ENCODE results near the gene SSBP4. TPM values are rescaled to one million over a fixed set of nuclear protein-coding genes. Genes with fewer than 3 reads are reported as not detected.

The SSBP4 gene
- total RNA-seq, 4 donors from 2014 or later: 40.5 to 75.6 (median 56.1) TPM

GRCh38 chr19:18480006-18480691 is 61.0 kb downstream of the SSBP4 start:
- H3K9me3 ChIP-seq: no peaks in the 10 kb centered on the region
- peak overlapping the region; percentile 25 to 75 (median 75) for H3K27ac ChIP-seq
- no peak overlapping the region for H3K4me3 ChIP-seq (replicated peaks in 1 of 3)
- no peaks in the 10 kb centered on the region for H3K36me3 ChIP-seq
- H3K27me3 ChIP-seq: no peaks in the 10 kb centered on the region
- intact Hi-C loops (cut with DNase I): no loop called here
- H3K4me1 ChIP-seq: peaks cover 33 to 63% of the 10 kb centered on the region in 2 donors
- TF ChIP-seq CTCF (IDR thresholded peaks at IDR 0.05) (no peak), POLR2A (IDR thresholded peaks at IDR 0.05) (no peak)
- WGBS, 2 donors: 43 to 56% methylated on average over 13 of the region's 13 CpGs
- peak; percentile 38 to 46 for DNase-seq

GRCh38 chr19:18481505-18482222 is 62.5 kb downstream of the SSBP4 start:
- no peak for TF ChIP-seq CTCF (IDR thresholded peaks at IDR 0.05)
- no peak for TF ChIP-seq POLR2A (IDR thresholded peaks at IDR 0.05)

GRCh38 chr19:18483119-18483890 is 64.1 kb downstream of the SSBP4 start:
- no peak overlapping the region for H3K4me3 ChIP-seq (replicated peaks in 1 of 3)
- intact Hi-C loops (cut with DNase I): no loop called here
- WGBS, 2 donors: 51 to 55% methylated on average over 10 to 12 of the region's 12 CpGs
- H3K27me3 ChIP-seq: no peaks in the 10 kb centered on the region
- H3K36me3 ChIP-seq: no peaks in the 10 kb centered on the region
- TF ChIP-seq CTCF (IDR thresholded peaks at IDR 0.05) (no peak), POLR2A (IDR thresholded peaks at IDR 0.05) (no peak)
- DNase-seq: peak in 1 of 2 donors; percentile 23
- H3K27ac ChIP-seq: no peak overlapping the region
- no peaks in the 10 kb centered on the region for H3K9me3 ChIP-seq
- H3K4me1 ChIP-seq: peaks cover 46 to 89% of the 10 kb centered on the region in 2 donors

More at GRCh38 chr19:18481505-18482222, 62.5 kb downstream of the SSBP4 start:
- H3K9me3 ChIP-seq: no peaks in the 10 kb centered on the region
- no peaks in the 10 kb centered on the region for H3K36me3 ChIP-seq
- H3K4me3 ChIP-seq (replicated peaks in 1 of 3): no peak overlapping the region
- WGBS, 2 donors: 94 to 96% methylated on average over 12 of the region's 12 CpGs
- H3K27me3 ChIP-seq: no peaks in the 10 kb centered on the region
- intact Hi-C loops (cut with DNase I): no loop called here
- no peak overlapping the region for H3K27ac ChIP-seq
- peaks cover 39 to 78% of the 10 kb centered on the region in 2 donors for H3K4me1 ChIP-seq
- DNase-seq: no peak

Small RNAs within 50 kb of the gene (microRNA-seq; reads per million reads assigned to microRNA genes)
- gene MIR3189: not detected

Small RNAs within 50 kb of the gene (small RNA-seq; reads per million reads assigned to genes)
- not detected for gene MIR3189

Other genes with a start within 250 kb of the SSBP4 start
- gene IFI30, start 245.6 kb upstream of the SSBP4 start, total RNA-seq: 10 to 100 TPM; 36.3 to 58.4 (median 40.1) TPM
- 10 to 100 TPM in 3 of 4 donors, 1 to 10 TPM in 1; 4.7 to 57.7 (median 29.3) TPM for gene MPV17L2, start 226.2 kb upstream of the SSBP4 start, total RNA-seq
- 1 to 10 TPM in 2 of 4 donors, under 1 TPM in 1, not detected in 1; 0.40 to 2.5 (median 2.0) TPM for gene RAB3A, start 215.4 kb upstream of the SSBP4 start, total RNA-seq
- 1 to 10 TPM in 1 of 4 donors, under 1 TPM in 2, not detected in 1; 0.27 to 1.4 (median 0.92) TPM for gene PDE4C, start 193.0 kb upstream of the SSBP4 start, total RNA-seq
- gene IQCN, start 144.9 kb upstream of the SSBP4 start, total RNA-seq: 10 to 100 TPM in 1 of 4 donors, 1 to 10 TPM in 3; 5.7 to 17.0 (median 8.9) TPM
- gene JUND, start 137.8 kb upstream of the SSBP4 start, total RNA-seq: 100 to 1,000 TPM; 193 to 394 (median 316) TPM
- 100 to 1,000 TPM in 2 of 4 donors, 10 to 100 TPM in 2; 55.2 to 203 (median 140) TPM for gene LSM4, start 96.3 kb upstream of the SSBP4 start, total RNA-seq
- gene PGPEP1, start 78.8 kb upstream of the SSBP4 start, total RNA-seq: 10 to 100 TPM; 23.5 to 44.0 (median 27.9) TPM
- 1 to 10 TPM in 3 of 4 donors, not detected in 1; 3.7 to 9.9 (median 5.1) TPM for gene GDF15, start 33.2 kb upstream of the SSBP4 start, total RNA-seq
- gene LRRC25, start 21.8 kb upstream of the SSBP4 start, total RNA-seq: 1 to 10 TPM; 1.1 to 7.1 (median 2.2) TPM
- gene ISYNA1, start 18.7 kb downstream of the SSBP4 start, total RNA-seq: 10 to 100 TPM; 12.7 to 24.2 (median 22.9) TPM
- gene ELL, start 102.7 kb downstream of the SSBP4 start, total RNA-seq: 10 to 100 TPM; 10.8 to 31.0 (median 11.5) TPM
- 100 to 1,000 TPM; 238 to 394 (median 314) TPM for gene FKBP8, start 124.2 kb downstream of the SSBP4 start, total RNA-seq
- gene KXD1, start 138.5 kb downstream of the SSBP4 start, total RNA-seq: 100 to 1,000 TPM in 2 of 4 donors, 10 to 100 TPM in 2; 98.1 to 117 (median 103) TPM
- 100 to 1,000 TPM; 395 to 726 (median 521) TPM for gene UBA52, start 152.5 kb downstream of the SSBP4 start, total RNA-seq
- 100 to 1,000 TPM in 2 of 4 donors, 10 to 100 TPM in 2; 57.4 to 137 (median 101) TPM for gene REX1BD, start 169.4 kb downstream of the SSBP4 start, total RNA-seq
- gene CRLF1, start 187.4 kb downstream of the SSBP4 start, total RNA-seq: 100 to 1,000 TPM in 2 of 4 donors, 10 to 100 TPM in 2; 87.2 to 140 (median 101) TPM
- gene TMEM59L, start 193.5 kb downstream of the SSBP4 start, total RNA-seq: 1 to 10 TPM; 1.3 to 3.1 (median 2.3) TPM
- gene KLHL26, start 217.6 kb downstream of the SSBP4 start, total RNA-seq: 10 to 100 TPM; 13.4 to 20.2 (median 15.9) TPM